ENCODE results near the gene RAET1G. TPM values are rescaled to one million over a fixed set of nuclear protein-coding genes. Genes with fewer than 3 reads are reported as not detected.
A peak's percentile ranks its signal among the peaks of the same experiment; 100 is the strongest.
"Not testable (repeated sequence)": the region's sequence is repeated elsewhere in the genome, so short reads cannot be mapped to it uniquely, and the experiment has no call there.

The RAET1G gene, protein sequence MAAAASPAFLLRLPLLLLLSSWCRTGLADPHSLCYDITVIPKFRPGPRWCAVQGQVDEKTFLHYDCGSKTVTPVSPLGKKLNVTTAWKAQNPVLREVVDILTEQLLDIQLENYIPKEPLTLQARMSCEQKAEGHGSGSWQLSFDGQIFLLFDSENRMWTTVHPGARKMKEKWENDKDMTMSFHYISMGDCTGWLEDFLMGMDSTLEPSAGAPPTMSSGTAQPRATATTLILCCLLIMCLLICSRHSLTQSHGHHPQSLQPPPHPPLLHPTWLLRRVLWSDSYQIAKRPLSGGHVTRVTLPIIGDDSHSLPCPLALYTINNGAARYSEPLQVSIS
- not detected for total RNA-seq

DNA sequence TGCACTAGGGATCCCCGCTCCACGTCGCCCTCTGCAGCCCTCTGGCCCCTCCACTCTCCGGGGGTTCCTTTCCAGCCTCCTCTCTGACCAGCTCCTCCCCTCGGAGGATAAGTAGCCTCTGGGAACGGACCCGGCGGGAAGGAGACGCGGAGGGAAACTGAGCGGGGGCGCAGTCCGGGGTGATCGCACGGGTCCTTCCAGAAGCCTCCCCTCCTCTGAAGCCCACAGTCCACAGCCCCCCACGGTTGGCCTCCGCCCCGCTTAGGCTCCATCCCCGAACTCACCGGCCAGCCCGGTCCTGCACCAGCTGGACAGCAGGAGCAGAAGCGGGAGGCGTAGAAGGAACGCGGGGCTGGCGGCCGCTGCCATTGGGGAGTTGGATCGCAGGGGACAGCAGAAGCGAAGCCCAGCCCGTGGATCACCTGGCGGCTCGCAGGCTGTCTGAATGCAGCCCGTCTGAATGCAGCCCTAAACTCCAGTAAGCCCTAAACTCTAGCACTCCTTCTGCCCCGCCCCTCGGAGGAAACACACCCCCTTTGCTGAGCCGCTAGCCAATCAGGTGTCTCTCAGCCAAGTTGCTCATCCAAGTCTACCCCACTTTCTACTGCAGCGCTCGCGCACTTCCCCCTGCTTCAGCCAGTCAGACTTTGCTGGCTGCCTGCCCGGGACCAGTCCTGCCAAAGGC, at the start of gene RAET1G:
Gene RAET1G (minus strand): TSS at position 480 of the 685 bp plus-strand sequence. CDS start 111 bp downstream, at position 369.
- H3K36me3 Mint-ChIP-seq (ENCODE audit: insufficient read depth), result no peaks in the 10 kb centered on the region
- peak; percentile 79 for DNase-seq
- H3K9me3 Mint-ChIP-seq, result no peaks in the 10 kb centered on the region
- H3K4me1 Mint-ChIP-seq (ENCODE audit: low read depth), result peaks cover 25% of the 10 kb centered on the region
- peak; percentile 96 for ATAC-seq
- peak within 1 kb of the TSS; percentile 84 for H3K4me3 Mint-ChIP-seq
- peaks cover 78% of the 10 kb centered on the region for H3K27me3 Mint-ChIP-seq (ENCODE audit: low read depth)

DNA sequence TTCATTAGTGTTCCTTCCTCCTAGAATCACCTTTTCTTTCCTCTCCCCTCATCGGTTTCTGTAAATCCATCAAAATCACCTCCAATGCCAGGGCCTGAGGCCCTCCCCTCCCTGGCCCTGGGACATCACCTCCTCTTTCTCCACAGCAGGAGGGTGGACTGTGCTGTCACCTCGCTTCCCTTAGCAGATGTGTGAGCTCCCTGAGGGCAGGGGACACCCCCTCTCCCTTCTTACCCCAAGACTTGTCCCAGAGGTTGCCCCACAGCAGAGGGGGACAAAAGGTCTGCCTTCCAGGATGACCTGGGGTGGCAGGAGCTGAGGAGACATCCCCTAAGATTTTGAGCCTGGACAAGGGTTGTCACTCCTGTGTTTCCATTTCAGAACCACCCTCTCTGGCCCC, 46.7 kb upstream of the RAET1G start:
- no peak for DNase-seq
- Mint-ChIP-seq H3K27me3 (ENCODE audit: low read depth) (peaks cover 69% of the 10 kb centered on the region), H3K9me3 (no peaks in the 10 kb centered on the region), H3K4me1 (ENCODE audit: low read depth) (peaks cover 6% of the 10 kb centered on the region), H3K4me3 (no peak overlapping the region), H3K36me3 (ENCODE audit: insufficient read depth) (peaks cover 4% of the 10 kb centered on the region)
- no peak for ATAC-seq

DNA sequence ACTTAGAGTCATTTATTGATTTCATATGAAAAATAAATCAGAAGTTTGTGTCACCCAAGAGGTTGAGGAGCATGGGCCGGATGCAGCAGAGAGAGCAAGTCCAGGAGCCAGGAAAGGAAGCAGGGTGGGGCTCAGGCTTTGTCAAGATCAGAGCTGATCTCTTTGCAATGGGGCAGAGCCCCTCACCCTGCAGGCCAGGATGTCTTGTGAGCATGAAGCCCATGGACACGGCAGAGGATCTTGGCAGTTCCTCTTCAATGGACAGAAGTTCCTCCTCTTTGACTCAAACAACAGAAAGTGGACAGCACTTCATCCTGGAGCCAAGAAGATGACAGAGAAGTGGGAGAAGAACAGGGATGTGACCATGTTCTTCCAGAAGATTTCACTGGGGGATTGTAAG, 46.0 kb upstream of the RAET1G start:
- H3K9me3 Mint-ChIP-seq; ATAC-seq; H3K36me3 Mint-ChIP-seq (ENCODE audit: insufficient read depth); H3K4me3 Mint-ChIP-seq; DNase-seq: not testable (repeated sequence)
- Mint-ChIP-seq H3K4me1 (ENCODE audit: low read depth) (peaks cover 12% of the 10 kb centered on the region), H3K27me3 (ENCODE audit: low read depth) (peaks cover 69% of the 10 kb centered on the region)

DNA sequence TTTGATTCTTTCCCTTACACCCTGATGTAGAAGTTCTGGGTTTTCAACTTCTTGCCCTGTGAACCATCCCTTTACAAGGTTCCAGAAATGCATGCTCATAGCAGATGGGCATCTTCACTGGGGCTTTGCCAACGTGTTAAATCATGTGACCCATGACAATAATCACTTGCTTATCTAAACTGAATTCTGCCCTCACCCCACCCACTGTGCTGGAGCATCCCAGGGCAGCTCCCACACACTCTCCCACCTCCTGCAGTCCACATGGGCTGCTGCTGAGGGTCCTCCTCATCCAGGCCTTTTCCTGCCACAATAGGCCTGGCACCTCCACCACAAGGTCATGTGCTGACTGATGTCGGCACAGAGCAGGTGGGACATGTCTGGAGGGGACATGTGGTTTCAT, 45.1 kb upstream of the RAET1G start:
- H3K9me3 Mint-ChIP-seq; ATAC-seq; H3K36me3 Mint-ChIP-seq (ENCODE audit: insufficient read depth); H3K4me3 Mint-ChIP-seq; DNase-seq: not testable (repeated sequence)
- Mint-ChIP-seq H3K4me1 (ENCODE audit: low read depth) (peaks cover 18% of the 10 kb centered on the region), H3K27me3 (ENCODE audit: low read depth) (peaks cover 72% of the 10 kb centered on the region)

DNA sequence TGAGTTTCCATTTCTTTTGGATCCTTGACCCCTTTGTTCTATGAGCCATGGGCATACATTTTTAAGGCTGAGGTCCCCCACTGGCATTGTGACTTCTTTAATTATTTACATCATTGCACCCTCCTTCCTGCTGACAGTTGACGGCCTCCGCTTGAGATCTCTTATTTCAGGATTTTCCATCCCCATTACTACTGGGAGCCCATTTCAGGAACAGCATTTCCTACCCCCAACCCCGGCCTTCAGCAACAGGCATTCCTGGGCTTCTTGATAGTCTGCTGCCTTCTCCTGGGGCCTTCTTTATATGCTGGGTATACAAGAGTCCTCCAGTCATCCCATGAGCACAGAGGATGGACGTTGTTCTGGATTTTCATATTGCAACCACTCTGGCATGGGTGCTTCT, 44.7 kb upstream of the RAET1G start:
- Mint-ChIP-seq H3K27me3 (ENCODE audit: low read depth) (peaks cover 72% of the 10 kb centered on the region), H3K4me1 (ENCODE audit: low read depth) (peaks cover 19% of the 10 kb centered on the region), H3K9me3 (no peaks in the 10 kb centered on the region), H3K4me3 (no peak overlapping the region), H3K36me3 (ENCODE audit: insufficient read depth) (peaks cover 4% of the 10 kb centered on the region)
- ATAC-seq (no peak), DNase-seq (no peak)

DNA sequence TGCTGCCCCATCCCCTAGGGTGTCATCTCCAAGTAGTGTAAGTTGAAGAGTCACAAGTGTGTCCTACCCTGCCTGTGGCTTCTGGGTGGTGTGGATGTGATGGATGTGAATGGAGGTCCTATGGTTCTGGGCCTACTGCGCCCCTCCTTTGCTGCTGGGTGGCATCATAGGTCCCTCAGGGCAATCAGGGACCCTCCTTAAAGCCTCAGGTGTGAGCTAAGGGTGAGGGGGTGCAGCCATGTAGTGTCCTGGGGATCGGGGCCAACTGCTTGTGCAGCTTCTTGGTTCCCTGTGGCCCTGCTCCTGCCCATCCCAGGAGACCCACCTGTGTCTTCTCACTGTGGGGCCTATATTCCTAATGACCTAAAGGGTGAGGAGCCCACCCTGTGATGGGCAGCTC, 43.4 kb upstream of the RAET1G start:
- not testable (repeated sequence) for H3K9me3 Mint-ChIP-seq; H3K36me3 Mint-ChIP-seq (ENCODE audit: insufficient read depth); DNase-seq; ATAC-seq
- peak overlapping the region; percentile 87 for H3K4me3 Mint-ChIP-seq
- peaks cover 81% of the 10 kb centered on the region for H3K27me3 Mint-ChIP-seq (ENCODE audit: low read depth)
- H3K4me1 Mint-ChIP-seq (ENCODE audit: low read depth), result peaks cover 19% of the 10 kb centered on the region

DNA sequence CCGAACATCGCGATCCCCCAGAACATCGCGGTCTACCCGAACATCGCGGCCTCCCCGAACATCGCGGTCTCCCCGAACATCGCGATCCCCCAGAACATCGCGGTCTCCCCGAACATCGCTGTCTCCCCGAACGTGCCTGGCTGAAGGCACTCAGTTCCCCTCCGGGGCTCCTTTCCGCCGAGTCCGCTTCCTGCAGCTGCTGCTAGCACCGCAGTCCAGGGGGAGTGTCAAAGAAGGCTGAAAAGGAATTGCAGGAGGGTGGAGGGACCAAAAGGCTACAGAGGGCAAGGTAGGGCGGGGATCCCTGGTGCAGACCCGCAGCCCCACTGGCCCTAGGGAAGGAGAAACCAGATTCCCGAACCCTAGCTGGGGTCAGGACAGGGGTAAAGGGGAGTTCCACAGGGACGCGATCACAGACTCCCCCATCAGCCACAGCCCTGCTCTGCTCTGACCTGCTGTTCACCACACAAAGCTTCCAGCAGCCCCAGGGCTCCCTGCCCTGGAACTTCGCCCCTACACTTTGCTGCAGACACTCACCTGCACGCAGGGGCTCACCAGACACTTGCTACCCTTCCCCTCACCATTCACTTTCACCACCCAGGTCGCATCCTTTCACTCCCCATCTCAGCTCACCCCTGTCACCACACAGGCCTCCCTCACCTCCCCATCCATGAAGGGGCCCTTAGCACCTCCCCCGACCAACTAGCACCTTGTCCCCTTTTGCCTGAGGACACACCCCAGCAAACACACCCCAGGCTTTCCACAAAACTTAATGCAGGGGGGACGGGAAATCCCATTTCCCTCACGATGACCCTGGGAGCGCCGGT, 42.5 kb upstream of the RAET1G start:
- peak overlapping the region; percentile 87 for H3K4me3 Mint-ChIP-seq
- H3K36me3 Mint-ChIP-seq (ENCODE audit: insufficient read depth), result peaks cover 2% of the 10 kb centered on the region
- ATAC-seq (no peak), DNase-seq (no peak)
- H3K9me3 Mint-ChIP-seq, result no peaks in the 10 kb centered on the region
- H3K27me3 Mint-ChIP-seq (ENCODE audit: low read depth), result peaks cover 84% of the 10 kb centered on the region
- H3K4me1 Mint-ChIP-seq (ENCODE audit: low read depth), result peaks cover 19% of the 10 kb centered on the region

DNA sequence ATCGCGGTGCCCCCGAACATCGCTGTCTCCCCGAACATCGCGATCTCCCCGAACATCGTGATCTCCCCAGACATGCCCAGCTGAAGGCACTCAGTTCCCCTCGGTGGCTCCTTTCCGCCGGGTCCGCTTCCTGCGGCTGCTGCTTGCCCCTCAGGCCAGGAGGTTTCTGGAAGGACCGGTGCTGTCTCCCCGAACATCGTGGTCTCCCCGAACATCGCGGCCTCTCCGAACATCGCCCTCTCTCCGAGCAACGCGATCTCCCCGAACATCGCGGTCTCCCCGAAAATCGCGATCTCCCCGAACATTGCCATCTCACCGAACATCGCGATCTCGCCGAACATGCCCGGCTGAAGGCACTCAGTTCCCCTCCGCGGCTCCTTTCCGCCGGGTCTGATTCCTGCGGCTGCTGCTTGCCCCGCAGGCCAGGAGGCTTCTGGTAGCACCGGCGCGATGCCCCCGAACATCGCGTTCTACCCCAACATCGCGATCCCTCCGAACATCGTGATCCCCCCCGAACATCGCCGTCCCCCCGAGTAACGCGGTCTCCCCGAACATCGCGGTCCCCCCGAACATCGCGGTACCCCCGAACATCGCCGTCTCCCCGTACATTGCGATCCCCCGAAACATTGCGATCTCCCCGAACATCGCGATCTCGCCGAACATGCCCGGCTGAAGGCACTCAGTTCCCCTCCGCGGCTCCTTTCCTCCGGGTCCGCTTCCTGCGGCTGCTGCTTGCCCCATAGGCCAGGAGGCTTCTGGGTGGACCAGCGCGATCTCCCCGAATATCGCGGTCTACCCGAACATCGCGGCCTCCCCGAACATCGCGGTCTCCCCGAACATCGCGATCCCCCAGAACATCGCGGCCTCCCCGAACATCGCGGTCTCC, 41.6 kb upstream of the RAET1G start:
- H3K27me3 Mint-ChIP-seq (ENCODE audit: low read depth), result peaks cover 84% of the 10 kb centered on the region
- H3K4me1 Mint-ChIP-seq (ENCODE audit: low read depth), result peaks cover 19% of the 10 kb centered on the region
- H3K36me3 Mint-ChIP-seq (ENCODE audit: insufficient read depth), result no peaks in the 10 kb centered on the region
- no peaks in the 10 kb centered on the region for H3K9me3 Mint-ChIP-seq
- peak overlapping the region; percentile 87 for H3K4me3 Mint-ChIP-seq
- ATAC-seq, result peak; percentile 4 to 5
- no peak for DNase-seq

DNA sequence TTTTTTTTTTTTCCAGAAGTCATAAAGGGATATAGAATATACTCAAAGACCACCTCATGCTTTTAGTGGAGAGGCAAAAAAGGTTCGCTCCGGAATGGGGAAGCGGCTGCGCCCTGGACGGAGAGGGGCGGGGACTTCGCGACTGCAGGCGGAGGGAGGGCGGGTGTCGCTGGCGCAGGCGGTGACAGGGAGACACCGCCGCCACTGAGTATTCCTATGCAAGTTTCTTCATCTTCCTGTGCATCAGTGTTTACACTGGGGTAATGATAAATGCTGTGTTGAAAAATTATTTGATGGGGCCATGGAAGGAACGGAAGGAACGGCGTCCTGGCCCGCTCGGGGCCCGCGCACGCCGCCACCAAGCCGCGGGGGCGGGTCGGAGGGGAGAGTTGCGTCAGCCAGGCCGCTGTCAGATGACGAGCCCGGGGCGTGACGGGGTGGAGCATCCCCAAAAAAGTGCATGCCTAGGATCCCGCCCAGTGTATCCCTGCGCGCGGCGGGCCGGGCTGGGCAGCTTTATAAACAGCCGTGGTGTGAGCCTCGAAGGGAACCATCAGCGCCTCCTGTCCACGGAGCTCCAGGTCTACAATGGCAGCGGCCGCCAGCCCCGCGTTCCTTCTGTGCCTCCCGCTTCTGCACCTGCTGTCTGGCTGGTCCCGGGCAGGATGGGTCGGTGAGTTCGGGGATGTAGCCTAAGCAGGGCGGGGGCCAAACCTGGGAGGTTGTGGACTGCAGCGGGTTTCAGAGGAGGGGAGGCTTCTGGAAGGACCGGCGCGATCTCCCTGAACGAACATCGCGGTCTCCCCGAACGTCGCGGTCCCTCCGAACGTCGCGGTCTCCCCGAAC, 40.8 kb upstream of the RAET1G start, which contains the start of gene ULBP1:
Gene ULBP1 (plus strand): TSS at position 482 of the 846 bp plus-strand sequence. CDS start 107 bp downstream, at position 589.
- no peaks in the 10 kb centered on the region for H3K36me3 Mint-ChIP-seq (ENCODE audit: insufficient read depth)
- ATAC-seq (peak; percentile 71 to 74), DNase-seq (peak; percentile 75)
- H3K9me3 Mint-ChIP-seq, result no peaks in the 10 kb centered on the region
- peak within 1 kb of the TSS; percentile 87 for H3K4me3 Mint-ChIP-seq
- H3K27me3 Mint-ChIP-seq (ENCODE audit: low read depth), result peaks cover 85% of the 10 kb centered on the region
- H3K4me1 Mint-ChIP-seq (ENCODE audit: low read depth), result peaks cover 19% of the 10 kb centered on the region

DNA sequence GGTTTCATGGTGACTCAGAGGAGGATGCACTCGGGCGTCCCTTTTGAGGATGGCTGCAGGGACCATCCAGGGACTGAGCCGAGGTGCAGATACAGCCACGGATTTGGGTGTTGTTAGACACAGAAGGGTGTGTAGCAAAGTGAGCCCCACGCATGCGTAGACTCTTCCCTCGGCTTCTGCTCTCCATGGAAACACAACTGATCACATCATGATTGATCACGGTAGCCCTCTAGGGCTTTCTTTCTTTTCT, 40.2 kb upstream of the RAET1G start:
- Mint-ChIP-seq H3K4me1 (ENCODE audit: low read depth) (peaks cover 19% of the 10 kb centered on the region), H3K4me3 (peak overlapping the region; percentile 87), H3K9me3 (no peaks in the 10 kb centered on the region), H3K36me3 (ENCODE audit: insufficient read depth) (no peaks in the 10 kb centered on the region), H3K27me3 (ENCODE audit: low read depth) (peaks cover 84% of the 10 kb centered on the region)
- DNase-seq (no peak), ATAC-seq (peak; percentile 7 to 8)

DNA sequence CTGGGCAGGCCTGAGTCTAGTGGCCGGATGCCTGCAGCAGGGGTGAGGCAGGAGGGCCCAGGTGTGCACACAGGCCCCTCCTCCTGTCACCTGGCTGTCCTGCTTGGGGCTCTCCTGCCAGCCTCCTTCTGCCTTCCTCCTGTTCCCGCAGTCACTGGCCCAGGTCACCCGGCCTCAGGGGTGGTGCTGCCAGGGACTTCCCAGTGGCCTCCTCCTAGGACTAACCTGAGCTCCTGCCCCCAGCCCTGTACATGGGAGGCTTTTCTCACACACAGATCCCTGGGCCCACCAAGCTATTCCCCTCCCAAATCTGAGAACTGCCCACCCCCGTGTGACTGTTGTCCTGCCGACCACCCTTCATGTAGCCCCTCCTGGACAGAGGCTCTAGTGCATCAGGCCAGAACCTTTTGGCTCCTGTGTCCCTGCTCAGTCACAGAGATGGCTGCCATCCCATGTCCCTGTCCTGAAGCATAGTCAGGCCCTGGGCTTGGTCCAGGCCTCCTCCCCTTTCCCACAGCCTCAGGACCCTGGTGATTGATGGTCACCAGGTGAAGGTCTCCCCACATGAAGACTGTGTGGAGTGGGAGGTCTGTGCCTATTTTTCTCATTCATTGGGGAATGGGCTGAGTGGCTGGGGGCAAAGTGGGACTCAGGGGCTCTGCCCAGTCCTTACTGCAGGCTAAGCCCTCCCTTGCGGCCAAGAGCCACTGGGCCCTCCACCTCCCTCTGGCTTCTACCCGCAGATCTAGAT, 39.7 kb upstream of the RAET1G start:
- DNase-seq (no peak), ATAC-seq (no peak)
- H3K4me1 Mint-ChIP-seq (ENCODE audit: low read depth), result peaks cover 19% of the 10 kb centered on the region
- no peaks in the 10 kb centered on the region for H3K36me3 Mint-ChIP-seq (ENCODE audit: insufficient read depth)
- H3K27me3 Mint-ChIP-seq (ENCODE audit: low read depth), result peaks cover 85% of the 10 kb centered on the region
- peak overlapping the region; percentile 87 for H3K4me3 Mint-ChIP-seq
- no peaks in the 10 kb centered on the region for H3K9me3 Mint-ChIP-seq

DNA sequence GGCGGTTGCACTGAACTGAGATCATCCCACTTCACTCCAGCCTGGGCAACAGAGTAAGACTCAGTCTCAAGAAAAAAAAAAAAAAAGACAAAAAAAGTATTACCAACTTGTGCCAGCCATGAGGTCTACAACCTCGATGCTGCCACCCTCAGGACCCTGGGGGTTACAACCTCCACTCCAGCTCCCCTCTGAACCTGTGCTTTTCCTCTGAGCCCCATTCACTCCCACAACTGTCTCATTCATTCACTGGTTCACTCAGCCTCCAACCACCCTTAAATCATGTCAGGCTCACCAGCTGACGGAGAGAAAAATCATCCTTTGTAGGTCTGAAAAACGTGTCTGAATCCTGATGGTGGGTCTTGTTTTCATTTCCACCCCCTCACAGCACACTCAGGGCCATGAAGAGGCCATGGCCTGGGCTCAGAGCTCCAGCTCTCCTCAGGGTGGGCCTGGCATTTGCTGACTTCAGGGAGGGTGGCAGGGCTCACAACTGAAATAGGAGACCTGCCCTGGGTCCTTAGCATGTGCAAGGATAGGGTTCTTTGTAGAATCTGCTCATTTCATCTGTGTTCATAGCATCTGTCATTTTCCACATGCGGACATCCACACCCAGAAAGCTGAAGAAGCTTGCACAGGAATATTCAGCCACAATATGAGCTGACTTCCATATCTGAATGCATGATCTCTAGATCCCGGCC, 39.0 kb upstream of the RAET1G start:
- no peak overlapping the region for H3K4me3 Mint-ChIP-seq
- H3K9me3 Mint-ChIP-seq, result no peaks in the 10 kb centered on the region

More for the DNA sequence above, 39.0 kb upstream of the RAET1G start:
- Mint-ChIP-seq H3K27me3 (ENCODE audit: low read depth) (peaks cover 83% of the 10 kb centered on the region), H3K4me1 (ENCODE audit: low read depth) (peaks cover 19% of the 10 kb centered on the region), H3K36me3 (ENCODE audit: insufficient read depth) (no peaks in the 10 kb centered on the region)
- ATAC-seq (no peak), DNase-seq (no peak)
